Activated CD4-positive, alpha-beta T cell treated with anti-CD3 and anti-CD28 coated beads, Interleukin-2, amount 10 ng/mL, durations not matched to agents 7 days and 5 days (primary cell): ENCODE measurements around the gene COL13A1. TPM values are rescaled to one million over a fixed set of nuclear protein-coding genes. Genes with fewer than 3 reads are reported as not detected.

Source experiments
- CTCF ChIA-PET: fragments of 350-600 bp; sonication (Branson Sonifier 250); formaldehyde crosslinking; loops from one replicate; lab custom pipeline; 2021; ENCODE audit warnings: antibody characterized with exemption; lab: Charles Lee
- POLR2A ChIA-PET: fragments of 350-600 bp; sonication (Branson Sonifier 250); formaldehyde crosslinking; loops from one replicate; lab custom pipeline; 2021; ENCODE audit warnings: antibody characterized with exemption; lab: Charles Lee
- DNase-seq: peaks from one replicate; pipeline ENCODE4 v3.0.0-alpha.2; 2020
- H3K27ac Mint-ChIP-seq: one replicate; pipeline ENCODE4 v1.8.0; 2021; ENCODE audit warnings: mild to moderate bottlenecking, moderate library complexity, mixed read lengths
- H3K27me3 Mint-ChIP-seq: one replicate; pipeline ENCODE4 v1.8.0; 2021; ENCODE audit warnings: mixed read lengths
- H3K36me3 Mint-ChIP-seq: one replicate; pipeline ENCODE4 v1.8.0; 2021; ENCODE audit warnings: low read depth, mixed read lengths
- H3K4me1 Mint-ChIP-seq: one replicate; pipeline ENCODE4 v1.8.0; 2021; ENCODE audit warnings: mixed read lengths
- H3K4me3 Mint-ChIP-seq: one replicate; pipeline ENCODE4 v1.8.0; 2021; ENCODE audit warnings: mild to moderate bottlenecking, moderate library complexity, mixed read lengths
- H3K9me3 Mint-ChIP-seq: one replicate; pipeline ENCODE4 v1.8.0; 2021; ENCODE audit warnings: mixed read lengths
- total RNA-seq, 2 experiments: library from RNA; stranded (reverse); gene quantifications; one replicate each; pipeline ENCODE4 v1.2.3, GENCODE V29; 2021

The COL13A1 gene
- total RNA-seq, 2 experiments from 2014 or later = not detected

DNA sequence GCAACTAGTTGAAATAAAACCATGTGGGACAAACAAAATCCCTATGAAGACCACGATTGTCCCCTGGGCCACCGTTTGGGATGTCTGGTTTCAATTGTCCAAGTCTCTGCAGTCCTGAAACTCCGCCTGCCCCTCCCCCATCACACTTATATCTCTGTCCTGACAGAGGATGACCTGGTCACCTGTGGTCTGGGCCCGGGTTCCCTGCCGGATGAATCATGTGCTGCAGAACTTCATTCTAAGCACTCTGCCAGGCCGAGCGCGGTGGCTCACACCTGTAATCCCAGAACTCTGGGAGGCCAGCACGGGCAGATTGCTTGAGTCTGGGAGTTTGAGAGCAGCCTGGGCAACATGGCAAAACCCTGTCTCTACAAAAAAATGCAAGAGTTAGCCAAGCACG lies 91.1 kb downstream of the COL13A1 start:
- Mint-ChIP-seq H3K4me3 (no peak overlapping the region), H3K27ac (no peak overlapping the region), H3K4me1 (no peaks in the 10 kb centered on the region), H3K36me3 (no peaks in the 10 kb centered on the region), H3K27me3 (no peaks in the 10 kb centered on the region), H3K9me3 (no peaks in the 10 kb centered on the region)
- POLR2A ChIA-PET = no interaction called here
- CTCF ChIA-PET = no interaction called here
- DNase-seq = no peak

DNA sequence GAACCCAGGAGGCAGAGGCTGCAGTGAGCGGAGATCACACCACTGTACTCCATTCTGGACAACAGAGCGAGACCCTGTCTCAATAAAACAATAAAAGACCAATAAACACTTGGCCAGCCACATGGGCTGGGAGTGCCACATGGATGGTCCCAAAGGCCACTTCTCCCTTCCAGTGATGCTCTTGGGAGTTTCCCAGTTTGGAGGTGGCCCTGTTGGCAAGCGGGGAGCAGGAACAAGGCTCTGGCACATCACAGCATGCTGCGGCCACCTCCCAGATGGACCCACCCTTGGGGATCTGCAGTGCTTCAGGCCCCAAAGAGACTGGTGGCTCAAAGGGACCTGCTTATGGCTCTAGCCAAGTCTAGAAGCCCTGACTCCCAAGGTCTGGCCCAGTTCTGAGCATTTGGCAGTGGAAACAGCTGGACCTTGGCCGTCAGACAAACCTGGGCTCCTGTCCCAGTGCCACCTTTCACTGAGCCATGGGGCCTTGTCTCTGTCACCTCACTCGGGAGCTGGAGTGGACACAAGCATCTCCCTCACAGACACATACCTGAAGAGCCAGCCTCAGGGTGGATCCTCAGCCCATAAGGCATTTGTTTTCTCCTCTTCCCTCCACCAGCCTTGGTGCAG lies 91.7 kb downstream of the COL13A1 start:
- no peaks in the 10 kb centered on the region for H3K4me1 Mint-ChIP-seq
- no peak overlapping the region for H3K4me3 Mint-ChIP-seq
- H3K27me3 Mint-ChIP-seq = no peaks in the 10 kb centered on the region
- DNase-seq = no peak
- CTCF ChIA-PET = no interaction called here
- H3K36me3 Mint-ChIP-seq = no peaks in the 10 kb centered on the region
- H3K27ac Mint-ChIP-seq = no peak overlapping the region
- POLR2A ChIA-PET = no interaction called here
- no peaks in the 10 kb centered on the region for H3K9me3 Mint-ChIP-seq

DNA sequence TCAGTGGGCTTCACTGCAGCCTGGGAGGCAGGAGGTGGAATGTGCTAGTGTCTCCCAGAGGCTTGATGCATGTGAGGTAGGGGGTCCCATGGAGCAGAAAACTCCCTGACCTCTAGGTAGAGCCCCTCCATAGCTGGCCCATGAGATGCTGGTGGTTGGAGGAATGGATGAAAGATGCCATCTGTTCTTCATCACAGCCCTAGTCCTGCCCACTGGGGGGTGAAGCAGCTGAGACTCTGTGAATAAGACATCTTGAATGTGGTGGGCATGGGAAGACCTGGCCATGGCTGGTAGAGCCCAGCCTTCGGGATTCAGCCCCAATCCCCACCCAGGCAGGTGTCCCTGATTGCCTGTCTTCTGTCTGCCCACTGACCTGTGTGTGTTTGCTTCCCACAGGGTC lies 92.5 kb downstream of the COL13A1 start:
- Mint-ChIP-seq H3K27ac (no peak overlapping the region), H3K27me3 (no peaks in the 10 kb centered on the region), H3K9me3 (no peaks in the 10 kb centered on the region), H3K4me3 (no peak overlapping the region), H3K36me3 (no peaks in the 10 kb centered on the region), H3K4me1 (no peaks in the 10 kb centered on the region)
- DNase-seq = no peak
- ChIA-PET CTCF (no interaction called here), POLR2A (no interaction called here)

DNA sequence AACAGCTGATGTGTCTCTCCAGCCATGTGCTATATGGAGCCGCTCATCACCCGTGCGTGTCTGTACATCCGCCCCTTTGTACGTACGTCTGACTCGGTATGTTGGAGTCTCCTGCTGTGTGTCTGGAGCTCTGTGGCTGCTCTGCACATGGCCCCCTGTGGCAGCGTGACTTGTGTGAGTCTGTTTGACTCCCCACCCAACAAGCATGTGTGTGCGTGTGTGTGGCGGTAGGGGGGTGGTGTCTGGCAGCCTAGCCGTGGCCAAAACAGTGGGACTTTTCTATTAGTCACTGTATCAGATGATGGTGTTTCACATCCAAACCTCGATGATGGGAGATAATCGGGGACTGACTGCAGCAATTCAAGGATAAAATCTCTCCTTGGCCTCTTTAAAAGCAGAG lies 94.1 kb downstream of the COL13A1 start:
- H3K27ac Mint-ChIP-seq = no peak overlapping the region
- H3K4me1 Mint-ChIP-seq = no peaks in the 10 kb centered on the region

DNA sequence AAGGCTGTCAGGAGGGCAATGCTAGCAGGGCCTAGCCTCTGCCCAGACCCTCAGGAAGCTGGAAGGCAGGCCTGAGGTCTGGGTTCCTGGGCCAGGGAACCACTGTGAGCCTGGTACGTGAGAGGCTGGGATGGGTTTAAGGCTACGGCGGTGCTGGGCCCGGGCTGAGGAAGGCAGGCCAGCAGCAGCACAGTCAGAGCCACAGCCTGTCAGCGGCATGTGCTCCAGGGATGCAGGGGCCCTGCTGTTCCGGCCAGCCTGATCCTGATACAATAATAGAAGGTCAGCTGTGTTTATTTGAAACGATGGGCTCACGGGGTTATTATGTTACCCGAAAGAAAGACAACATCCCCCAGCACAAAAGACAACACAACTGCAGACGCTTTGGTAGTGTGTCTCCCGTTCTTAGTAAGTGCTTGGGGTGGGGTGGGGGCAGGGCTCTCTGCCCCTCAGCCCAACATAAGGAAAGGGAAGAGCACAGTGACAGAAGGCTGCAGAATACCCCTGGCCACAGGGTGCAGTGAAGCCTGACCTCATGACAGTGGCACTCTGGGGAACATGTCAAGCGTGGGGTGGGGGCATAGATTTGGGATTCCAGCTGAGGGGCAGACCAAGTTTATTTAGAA lies 95.0 kb downstream of the COL13A1 start:
- Mint-ChIP-seq H3K27ac (no peak overlapping the region), H3K36me3 (no peaks in the 10 kb centered on the region), H3K4me1 (no peaks in the 10 kb centered on the region), H3K27me3 (no peaks in the 10 kb centered on the region), H3K4me3 (no peak overlapping the region), H3K9me3 (no peaks in the 10 kb centered on the region)
- CTCF ChIA-PET = interaction anchor here (0.6 to 1.4 kb wide), 2 partner anchors 21 to 215 kb away, joined by 4 to 5 read pairs; no protein-coding TSS in a partner anchor
- POLR2A ChIA-PET = no interaction called here
- DNase-seq = no peak

More for the DNA sequence above, 94.1 kb downstream of the COL13A1 start:
- ChIA-PET POLR2A (no interaction called here), CTCF (no interaction called here)
- Mint-ChIP-seq H3K36me3 (no peaks in the 10 kb centered on the region), H3K27me3 (no peaks in the 10 kb centered on the region), H3K9me3 (no peaks in the 10 kb centered on the region), H3K4me3 (no peak overlapping the region)
- no peak for DNase-seq

DNA sequence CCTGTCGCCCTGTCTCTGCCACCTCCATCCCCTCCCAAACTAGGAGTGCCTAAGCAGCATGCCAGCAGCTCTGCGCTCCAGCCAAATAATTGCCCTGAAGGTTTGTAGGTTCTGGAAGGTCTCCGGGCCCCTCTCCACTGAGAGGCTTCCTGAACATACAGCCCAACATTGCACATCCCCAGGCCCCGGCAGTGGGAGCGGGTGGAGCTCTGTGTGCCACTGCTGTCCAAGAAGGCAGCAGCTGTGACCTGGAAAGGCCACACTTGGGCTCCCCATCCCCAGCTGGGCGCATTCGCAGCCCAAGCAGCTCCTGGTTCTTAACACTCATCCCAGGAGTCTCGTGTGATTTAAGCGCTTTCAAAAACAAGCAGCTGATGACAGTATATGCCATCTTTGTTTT lies 95.7 kb downstream of the COL13A1 start:
- ChIA-PET POLR2A (no interaction called here), CTCF (interaction anchor here (1.4 kb wide), 1 partner anchor 20 kb away, joined by 5 read pairs; no protein-coding TSS in a partner anchor)
- H3K9me3 Mint-ChIP-seq = no peaks in the 10 kb centered on the region
- no peaks in the 10 kb centered on the region for H3K36me3 Mint-ChIP-seq
- H3K4me1 Mint-ChIP-seq = no peaks in the 10 kb centered on the region
- H3K27me3 Mint-ChIP-seq = no peaks in the 10 kb centered on the region
- no peak overlapping the region for H3K27ac Mint-ChIP-seq
- no peak for DNase-seq
- H3K4me3 Mint-ChIP-seq = no peak overlapping the region

DNA sequence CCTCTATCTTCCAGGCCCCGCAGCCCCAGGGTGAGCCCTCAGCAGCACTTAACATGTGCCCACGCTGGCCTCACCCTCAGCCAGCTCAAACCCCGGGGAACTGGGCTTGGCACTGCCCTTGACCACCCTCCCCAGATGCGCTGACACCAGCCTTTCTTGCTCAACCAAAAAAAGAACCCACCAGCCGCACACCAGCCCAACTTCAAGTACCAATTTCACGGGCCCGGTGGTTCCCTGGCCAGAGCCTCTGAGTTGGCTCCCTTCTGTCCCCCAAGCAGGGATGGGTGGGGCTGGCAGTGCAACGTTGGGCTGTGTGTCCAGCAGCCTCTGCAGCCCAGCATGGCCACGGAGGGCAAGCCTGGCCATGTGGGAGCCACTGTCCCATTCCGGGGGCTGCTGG lies 96.3 kb downstream of the COL13A1 start:
- Mint-ChIP-seq H3K36me3 (no peaks in the 10 kb centered on the region), H3K27me3 (no peaks in the 10 kb centered on the region), H3K4me1 (no peaks in the 10 kb centered on the region), H3K4me3 (no peak overlapping the region), H3K27ac (no peak overlapping the region), H3K9me3 (no peaks in the 10 kb centered on the region)
- CTCF ChIA-PET = interaction anchor here (1.4 kb wide), 1 partner anchor 19 kb away, joined by 5 read pairs; no protein-coding TSS in a partner anchor
- POLR2A ChIA-PET = no interaction called here
- no peak for DNase-seq

DNA sequence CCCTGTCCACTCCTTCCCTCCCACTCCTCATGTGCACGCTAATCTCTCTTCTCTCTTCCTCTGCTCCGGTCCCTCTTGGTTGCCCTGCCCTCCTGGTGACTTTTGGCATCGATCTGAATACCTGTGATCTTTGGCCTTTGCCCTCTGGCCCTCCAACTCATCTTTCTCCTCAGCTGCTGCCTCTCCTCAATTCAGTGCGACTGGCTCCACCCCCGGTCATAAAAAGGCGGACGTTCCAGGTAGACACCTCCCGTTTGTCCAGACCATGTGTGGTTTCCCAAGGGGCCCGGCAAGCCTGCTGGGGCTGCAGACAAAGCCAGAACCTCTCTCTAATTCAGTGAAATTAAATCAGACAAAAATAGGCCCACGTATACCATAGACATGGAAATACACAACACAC lies 96.8 kb downstream of the COL13A1 start:
- ChIA-PET POLR2A (no interaction called here), CTCF (no interaction called here)

DNA sequence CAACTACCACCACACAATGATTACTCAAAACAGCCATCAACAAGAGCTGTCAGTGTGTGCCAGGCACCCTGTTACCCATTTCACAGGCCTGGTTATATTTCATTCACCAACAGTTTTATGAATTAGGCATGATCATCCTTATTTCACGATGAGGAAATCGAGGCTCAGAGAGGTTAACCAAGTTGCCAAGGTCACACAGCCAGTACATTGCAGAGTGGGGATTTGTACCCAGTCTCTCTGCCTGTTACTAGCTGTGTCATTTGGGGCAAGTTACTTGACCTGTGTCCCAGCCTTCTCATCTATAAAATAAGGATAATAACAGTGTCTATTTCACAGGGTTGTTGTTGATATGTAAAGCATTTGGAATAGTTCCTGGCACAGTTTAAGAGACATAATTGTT lies 97.2 kb downstream of the COL13A1 start:
- Mint-ChIP-seq H3K27me3 (no peaks in the 10 kb centered on the region), H3K4me1 (no peaks in the 10 kb centered on the region), H3K27ac (no peak overlapping the region), H3K36me3 (no peaks in the 10 kb centered on the region), H3K9me3 (no peaks in the 10 kb centered on the region), H3K4me3 (no peak overlapping the region)
- DNase-seq = no peak
- ChIA-PET POLR2A (no interaction called here), CTCF (interaction anchor here (1.2 kb wide), 1 partner anchor 245 kb away, joined by 3 read pairs; no protein-coding TSS in a partner anchor)

More for the DNA sequence above, 96.8 kb downstream of the COL13A1 start:
- no peak for DNase-seq
- Mint-ChIP-seq H3K4me3 (no peak overlapping the region), H3K4me1 (no peaks in the 10 kb centered on the region), H3K27me3 (no peaks in the 10 kb centered on the region), H3K9me3 (no peaks in the 10 kb centered on the region), H3K36me3 (no peaks in the 10 kb centered on the region), H3K27ac (no peak overlapping the region)

DNA sequence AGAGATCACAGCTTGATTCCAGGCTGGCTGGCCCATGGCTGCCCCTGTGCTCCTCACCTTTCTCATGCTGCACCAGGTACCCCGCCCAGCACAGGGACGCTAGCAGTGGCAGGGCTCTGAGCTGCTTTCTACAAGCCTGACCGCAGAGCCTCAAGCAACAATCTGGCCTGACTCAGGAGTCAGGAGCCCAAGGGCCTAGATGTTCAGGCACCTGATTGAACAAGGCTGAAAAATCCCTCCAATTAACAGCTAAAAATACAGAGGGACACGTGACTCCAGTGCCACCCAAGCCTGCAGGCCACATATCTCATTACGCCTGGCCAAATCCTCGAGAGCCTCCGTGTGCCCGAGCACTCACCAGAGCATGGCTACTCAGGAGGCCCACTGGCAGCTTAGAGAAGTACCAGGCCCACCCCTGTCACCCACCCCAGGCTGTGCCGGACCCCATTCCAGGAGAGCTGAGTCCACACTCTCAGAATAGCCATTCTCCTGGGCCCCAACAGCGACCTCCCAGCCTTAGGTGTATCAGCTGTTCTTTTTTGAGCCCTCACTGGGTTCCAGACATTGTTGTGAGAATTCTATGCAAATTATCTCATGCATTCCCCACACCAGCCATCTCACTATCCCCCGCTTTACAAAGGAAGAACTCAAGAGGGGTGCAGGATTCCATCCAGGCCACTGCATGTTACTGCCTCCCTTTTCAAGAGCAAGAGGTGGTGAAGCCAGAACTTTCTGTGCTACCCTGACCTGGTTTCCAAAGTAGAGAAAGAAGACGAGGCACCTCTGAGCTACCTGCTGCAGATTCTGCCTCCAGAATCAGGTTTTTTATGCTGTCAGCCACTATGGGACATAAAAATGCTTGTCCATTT lies 98.3 kb downstream of the COL13A1 start:
- Mint-ChIP-seq H3K4me1 (no peaks in the 10 kb centered on the region), H3K36me3 (no peaks in the 10 kb centered on the region), H3K4me3 (no peak overlapping the region), H3K27ac (no peak overlapping the region), H3K27me3 (no peaks in the 10 kb centered on the region), H3K9me3 (no peaks in the 10 kb centered on the region)
- ChIA-PET POLR2A (no interaction called here), CTCF (interaction anchor here (1.2 to 1.3 kb wide), 2 partner anchors 15 to 246 kb away, joined by 3 to 4 read pairs; no protein-coding TSS in a partner anchor)
- no peak for DNase-seq

DNA sequence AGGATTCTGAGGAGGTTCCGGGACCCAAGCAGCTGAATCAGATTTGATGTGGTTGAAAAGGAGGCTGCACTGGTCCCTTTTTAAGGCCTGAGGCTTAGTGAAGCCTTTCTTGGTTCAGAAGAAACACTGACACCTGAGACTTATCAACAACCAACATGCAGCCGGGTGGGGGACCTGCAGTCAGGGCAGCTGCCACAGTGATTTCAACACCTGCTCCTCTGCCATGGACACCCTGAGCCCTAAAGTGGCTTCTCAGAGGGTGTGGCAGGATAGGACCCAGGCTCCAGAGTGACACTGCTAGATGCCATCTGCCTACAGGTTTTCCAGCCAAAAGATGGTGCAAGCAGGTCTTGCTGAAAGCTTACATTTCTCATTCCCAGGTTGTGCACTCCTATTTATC lies 99.3 kb downstream of the COL13A1 start:
- Mint-ChIP-seq H3K27me3 (no peaks in the 10 kb centered on the region), H3K4me3 (no peak overlapping the region), H3K9me3 (no peaks in the 10 kb centered on the region), H3K27ac (no peak overlapping the region), H3K4me1 (no peaks in the 10 kb centered on the region), H3K36me3 (no peaks in the 10 kb centered on the region)
- DNase-seq = no peak
- CTCF ChIA-PET = interaction anchor here (1.2 to 1.3 kb wide), 2 partner anchors 13 to 158 kb away, joined by 3 to 4 read pairs; no protein-coding TSS in a partner anchor
- POLR2A ChIA-PET = no interaction called here

DNA sequence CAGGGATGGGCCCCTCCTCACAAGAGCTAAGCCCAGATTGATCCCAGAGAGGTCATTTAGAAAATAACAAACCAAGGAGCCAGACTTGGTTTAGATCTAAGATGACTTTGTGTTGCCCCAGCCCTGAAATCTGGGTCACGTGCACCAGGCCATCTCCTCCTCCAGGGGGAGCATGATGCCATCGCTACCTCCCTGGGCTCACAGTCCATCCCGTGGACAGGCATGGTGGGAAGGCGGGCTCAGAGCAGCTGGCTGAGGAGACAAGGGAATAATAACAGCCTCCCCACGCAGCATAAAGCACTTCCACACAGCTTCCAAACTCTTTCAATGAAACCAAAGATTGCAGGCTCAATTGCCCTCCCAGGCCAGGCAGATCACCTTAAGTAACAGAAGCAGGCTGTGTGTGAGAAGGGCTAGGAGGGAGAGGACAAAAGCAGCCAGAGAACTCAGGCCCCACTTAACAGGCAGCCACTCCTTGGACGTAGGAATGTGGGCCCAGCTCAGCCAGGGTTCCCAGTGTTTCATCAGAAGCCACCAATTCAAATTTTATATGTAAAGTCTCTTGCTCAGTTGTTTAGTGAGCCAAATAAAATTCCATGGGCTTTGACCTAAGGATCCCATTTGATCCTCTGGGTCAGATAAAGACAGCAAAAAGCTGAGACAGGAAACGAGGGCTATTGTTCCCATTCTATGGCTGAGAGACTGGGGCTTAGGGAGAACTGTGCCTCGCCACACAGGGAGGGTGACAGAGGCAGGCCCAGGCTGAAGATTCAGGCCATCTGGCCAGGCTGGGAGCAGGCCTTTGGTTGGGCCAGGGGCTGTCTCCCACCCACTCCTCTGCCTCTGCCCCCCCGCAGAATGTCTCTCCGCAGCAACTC lies 100.2 kb downstream of the COL13A1 start:
- Mint-ChIP-seq H3K27me3 (no peaks in the 10 kb centered on the region), H3K27ac (no peak overlapping the region), H3K4me1 (no peaks in the 10 kb centered on the region), H3K9me3 (no peaks in the 10 kb centered on the region), H3K4me3 (no peak overlapping the region), H3K36me3 (no peaks in the 10 kb centered on the region)
- CTCF ChIA-PET = interaction anchor here (0.7 to 1.2 kb wide), 2 partner anchors 159 to 238 kb away, joined by 3 read pairs; no protein-coding TSS in a partner anchor
- POLR2A ChIA-PET = no interaction called here
- DNase-seq = no peak
